Mucosa of rectum (tissue), 2 donors: ENCODE measurements around the gene ZNF618.

ENCODE experiments used
- H3K27ac ChIP-seq, 2 donors: one replicate each; pipeline ENCODE4 v1.7.0; 2013; ENCODE audit warnings: inconsistent platforms in 2 of 2, low read depth in 2 of 2, low read length in 2 of 2
- H3K27me3 ChIP-seq, 2 donors: one replicate each; pipeline ENCODE4 v1.7.0; 2013; ENCODE audit warnings: low read length in 2 of 2; ENCODE audit not compliant: control insufficient read depth in 2 of 2, insufficient read depth in 2 of 2
- H3K36me3 ChIP-seq, 2 donors: one replicate each; pipeline ENCODE4 v1.7.0; 2013; ENCODE audit warnings: low read length in 2 of 2; ENCODE audit not compliant: control insufficient read depth in 2 of 2, insufficient read depth in 2 of 2
- H3K4me1 ChIP-seq, 2 donors: one replicate each; pipeline ENCODE4 v1.7.0; 2013; ENCODE audit warnings: low read length in 2 of 2, mild to moderate bottlenecking in 1 of 2; ENCODE audit not compliant: control insufficient read depth in 2 of 2, insufficient read depth in 2 of 2
- H3K4me3 ChIP-seq, 2 donors: one replicate each; pipeline ENCODE4 v1.7.0; 2013; ENCODE audit warnings: low read length in 2 of 2
- H3K9ac ChIP-seq, 2 donors: one replicate each; pipeline ENCODE4 v1.7.0; 2013; ENCODE audit warnings: low read length in 2 of 2, low read depth in 1 of 2, mild to moderate bottlenecking in 1 of 2
- H3K9me3 ChIP-seq, 2 donors: one replicate each; pipeline ENCODE4 v1.7.0; 2013; ENCODE audit warnings: low read length in 2 of 2; ENCODE audit not compliant: control insufficient read depth in 2 of 2
- donor health status: healthy.
- donor health status: Normal muscosa, but diverticular disease.

Gene ZNF618

GRCh38 chr9:113907282-113907681 lies 31.2 kb downstream of the ZNF618 start:
- Histone ChIP-seq H3K27me3 (no peaks in the 10 kb centered on the region), H3K4me3 (no peak overlapping the region), H3K36me3 (no peaks in the 10 kb centered on the region), H3K27ac (no peak overlapping the region), H3K9me3 (no peaks in the 10 kb centered on the region), H3K9ac (no peak overlapping the region), H3K4me1 (no peaks in the 10 kb centered on the region)

DNA sequence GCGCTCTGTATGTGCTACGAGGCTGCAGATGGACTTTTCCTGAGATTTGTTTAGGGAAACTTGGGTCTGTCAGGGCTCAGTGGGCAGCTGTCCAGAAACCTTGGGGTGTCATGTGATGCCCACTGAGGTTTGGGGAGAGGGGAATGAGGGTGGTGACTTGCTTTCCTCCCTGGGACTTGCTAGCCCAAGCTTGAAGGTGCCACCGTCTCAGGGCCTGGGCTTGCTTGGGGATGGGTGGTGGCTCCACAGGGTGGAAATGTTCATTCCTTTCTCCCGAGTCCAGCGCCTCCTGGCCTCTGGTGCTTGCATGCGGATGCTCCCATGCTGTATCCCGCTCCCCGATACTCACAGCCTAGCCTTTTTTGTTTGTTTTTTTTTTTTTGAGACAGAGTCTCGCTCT lies 33.3 kb downstream of the ZNF618 start:
- no peaks in the 10 kb centered on the region for H3K4me1 ChIP-seq
- H3K9me3 ChIP-seq: no peaks in the 10 kb centered on the region
- H3K27me3 ChIP-seq: no peaks in the 10 kb centered on the region
- no peak overlapping the region for H3K9ac ChIP-seq
- H3K4me3 ChIP-seq: no peak overlapping the region
- H3K27ac ChIP-seq: no peak overlapping the region
- no peaks in the 10 kb centered on the region for H3K36me3 ChIP-seq

- Histone ChIP-seq H3K9me3 (no peaks in the 10 kb centered on the region), H3K36me3 (no peaks in the 10 kb centered on the region), H3K27ac (no peak overlapping the region), H3K27me3 (no peaks in the 10 kb centered on the region), H3K4me3 (no peak overlapping the region), H3K9ac (no peak overlapping the region), H3K4me1 (no peaks in the 10 kb centered on the region)
Measured at GRCh38 chr9:113910036-113910639, 34.0 kb downstream of the ZNF618 start.

GRCh38 chr9:113911850-113912557 lies 35.9 kb downstream of the ZNF618 start:
- Histone ChIP-seq H3K9me3 (no peaks in the 10 kb centered on the region), H3K27me3 (peaks cover 0 to 4% of the 10 kb centered on the region in 2 donors), H3K4me1 (peaks cover 0 to 9% of the 10 kb centered on the region in 2 donors), H3K9ac (no peak overlapping the region), H3K27ac (no peak overlapping the region), H3K4me3 (no peak overlapping the region), H3K36me3 (no peaks in the 10 kb centered on the region)

- Histone ChIP-seq H3K9ac (no peak overlapping the region), H3K9me3 (no peaks in the 10 kb centered on the region), H3K4me3 (no peak overlapping the region), H3K27me3 (peaks cover 0 to 4% of the 10 kb centered on the region in 2 donors), H3K27ac (no peak overlapping the region), H3K36me3 (no peaks in the 10 kb centered on the region), H3K4me1 (peaks cover 0 to 9% of the 10 kb centered on the region in 2 donors)
Measured at GRCh38 chr9:113912816-113913215, 36.7 kb downstream of the ZNF618 start.

- Histone ChIP-seq H3K36me3 (no peaks in the 10 kb centered on the region), H3K9me3 (no peaks in the 10 kb centered on the region), H3K4me1 (peaks cover 0 to 9% of the 10 kb centered on the region in 2 donors), H3K27ac (no peak overlapping the region), H3K27me3 (peaks cover 0 to 4% of the 10 kb centered on the region in 2 donors), H3K4me3 (no peak overlapping the region), H3K9ac (no peak overlapping the region)
Measured at GRCh38 chr9:113913426-113914195, 37.5 kb downstream of the ZNF618 start.

GRCh38 chr9:113914517-113914916 lies 38.4 kb downstream of the ZNF618 start:
- Histone ChIP-seq H3K9me3 (no peaks in the 10 kb centered on the region), H3K36me3 (no peaks in the 10 kb centered on the region), H3K4me3 (no peak overlapping the region), H3K4me1 (peaks cover 0 to 9% of the 10 kb centered on the region in 2 donors), H3K9ac (no peak overlapping the region), H3K27me3 (peaks cover 0 to 4% of the 10 kb centered on the region in 2 donors), H3K27ac (no peak overlapping the region)

- no peak overlapping the region for H3K9ac ChIP-seq
- H3K9me3 ChIP-seq: no peaks in the 10 kb centered on the region
- H3K27ac ChIP-seq: no peak overlapping the region
- H3K27me3 ChIP-seq: peaks cover 0 to 4% of the 10 kb centered on the region in 2 donors
- no peak overlapping the region for H3K4me3 ChIP-seq
- H3K36me3 ChIP-seq: no peaks in the 10 kb centered on the region
- H3K4me1 ChIP-seq: peaks cover 0 to 9% of the 10 kb centered on the region in 2 donors
Measured at GRCh38 chr9:113915817-113916434, 39.8 kb downstream of the ZNF618 start.

DNA sequence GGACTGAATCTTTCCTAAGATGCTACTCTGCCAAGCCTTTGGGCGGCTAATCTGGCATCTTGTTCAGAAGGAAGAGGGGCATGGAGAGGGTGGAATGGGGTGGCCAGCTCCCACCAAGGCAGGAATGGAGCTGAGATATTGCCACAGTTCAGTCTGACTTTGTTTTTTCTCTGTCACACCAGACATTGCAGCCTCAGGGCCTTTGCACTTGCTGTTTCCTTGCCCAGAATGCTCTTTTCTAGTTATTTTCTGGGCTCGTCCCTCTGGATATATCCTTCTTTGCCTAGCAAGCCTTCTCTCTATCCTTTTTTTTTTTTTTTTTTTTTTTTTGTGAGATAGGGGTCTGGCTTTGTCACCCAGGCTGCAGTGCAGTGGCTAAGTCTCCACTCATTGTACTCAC lies 40.8 kb downstream of the ZNF618 start:
- Histone ChIP-seq H3K27me3 (peaks cover 0 to 4% of the 10 kb centered on the region in 2 donors), H3K36me3 (no peaks in the 10 kb centered on the region), H3K4me1 (peaks cover 0 to 9% of the 10 kb centered on the region in 2 donors), H3K9ac (no peak overlapping the region), H3K9me3 (no peaks in the 10 kb centered on the region), H3K4me3 (no peak overlapping the region), H3K27ac (no peak overlapping the region)
